HG02938 (cell line): Measurements from ENCODE around the gene ZNF132.
"Not testable (repeated sequence)": the region's sequence is repeated elsewhere in the genome, so short reads cannot be mapped to it uniquely, and the experiment has no call there.

Experiments
- ATAC-seq: cut with Tn5 transposase; IDR thresholded peaks from one replicate; pipeline ENCODE4 v1.9.1; 2021; ENCODE audit warnings: mild to moderate bottlenecking, moderate library complexity; ENCODE audit not compliant: unreplicated experiment

Gene ZNF132

DNA sequence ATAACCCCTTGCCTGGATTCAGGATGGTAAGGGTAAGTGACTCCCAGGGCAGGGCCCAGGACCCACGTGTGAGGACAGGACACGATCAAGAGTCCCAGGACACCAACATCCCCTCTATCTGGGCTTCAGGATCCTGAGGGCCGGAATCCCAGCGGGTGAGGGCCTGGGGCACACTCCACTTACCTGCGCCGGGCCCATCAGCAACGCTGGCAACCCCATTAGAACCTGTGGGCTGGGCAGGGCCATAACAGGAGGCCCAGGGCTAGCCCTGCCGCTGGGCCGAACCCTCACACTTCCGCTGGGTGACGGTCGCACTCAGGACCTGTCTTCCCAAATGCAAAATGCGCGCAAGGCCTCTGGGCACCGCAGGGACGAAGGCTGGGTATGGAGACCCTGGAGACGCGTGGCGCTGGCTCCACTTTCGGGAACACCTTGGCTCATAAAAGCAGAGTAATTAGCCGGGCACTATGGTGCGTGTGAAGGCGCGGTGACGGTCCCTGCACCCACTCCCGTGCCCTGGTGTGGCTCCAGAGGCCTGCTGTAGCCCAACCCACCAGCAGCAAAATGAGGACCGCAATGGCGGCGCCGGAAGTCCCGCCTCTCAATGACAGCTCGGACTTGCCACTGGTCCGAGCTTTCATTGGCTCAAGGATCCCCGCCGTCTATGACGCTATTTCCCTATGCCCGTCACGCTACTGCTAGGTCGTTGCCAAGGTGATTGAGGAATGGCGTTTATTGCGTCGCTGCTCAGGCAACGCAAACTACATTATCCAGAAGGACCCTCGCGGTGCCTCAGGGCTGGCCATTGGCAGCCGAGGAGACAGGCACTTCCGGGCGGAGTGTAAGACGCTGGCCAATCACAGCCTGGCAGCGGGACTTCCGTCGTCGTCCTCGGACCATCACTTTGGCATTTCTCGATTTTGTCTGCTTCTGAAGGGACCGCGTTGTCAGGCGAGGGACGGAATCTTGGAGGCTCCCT is at the start of gene ZNF132:
Gene ZNF132 (minus strand): TSS at position 578 of the 979 bp plus-strand sequence. CDS start 332 bp downstream, at position 246.
- peak; percentile 97 for ATAC-seq

DNA sequence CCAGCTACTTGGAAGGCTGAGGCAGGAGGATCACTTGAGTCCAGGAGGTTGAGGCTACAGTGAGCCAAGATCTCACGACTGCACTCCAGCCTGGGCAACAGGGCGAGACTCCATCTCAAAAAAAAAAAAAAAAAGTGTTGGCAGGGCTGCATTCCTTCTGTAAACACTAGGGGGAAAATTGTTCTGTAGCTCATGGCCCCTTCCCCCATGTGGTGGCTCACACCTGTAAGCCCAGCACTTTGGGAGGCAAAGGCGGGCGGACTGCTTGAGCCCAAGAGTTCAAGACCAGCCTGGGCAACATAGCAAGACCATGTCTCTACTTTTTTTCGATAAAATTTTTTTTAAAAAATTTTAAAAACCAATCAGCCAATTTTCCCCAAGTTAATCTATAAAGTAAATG is 44.4 kb upstream of the ZNF132 start:
- ATAC-seq: not testable (repeated sequence)

DNA sequence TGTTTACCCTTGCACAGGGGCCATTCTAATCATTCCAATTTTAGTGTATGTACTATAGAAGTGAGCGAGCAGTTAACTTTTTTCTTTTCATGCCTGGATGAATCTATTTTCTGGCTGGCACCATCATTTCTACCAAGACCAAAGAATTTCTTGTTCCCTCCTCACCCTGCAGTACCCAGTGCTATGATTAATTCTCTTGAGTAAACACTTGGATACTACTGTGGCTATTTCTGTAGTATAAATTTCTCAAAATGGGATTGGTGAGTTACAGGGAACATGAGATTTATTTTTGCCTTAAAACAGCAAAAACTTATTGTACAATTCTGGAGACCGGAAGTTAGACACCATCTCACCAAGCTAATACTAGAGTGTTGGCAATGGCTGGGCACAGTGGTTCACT is 43.8 kb upstream of the ZNF132 start:
- no peak for ATAC-seq

DNA sequence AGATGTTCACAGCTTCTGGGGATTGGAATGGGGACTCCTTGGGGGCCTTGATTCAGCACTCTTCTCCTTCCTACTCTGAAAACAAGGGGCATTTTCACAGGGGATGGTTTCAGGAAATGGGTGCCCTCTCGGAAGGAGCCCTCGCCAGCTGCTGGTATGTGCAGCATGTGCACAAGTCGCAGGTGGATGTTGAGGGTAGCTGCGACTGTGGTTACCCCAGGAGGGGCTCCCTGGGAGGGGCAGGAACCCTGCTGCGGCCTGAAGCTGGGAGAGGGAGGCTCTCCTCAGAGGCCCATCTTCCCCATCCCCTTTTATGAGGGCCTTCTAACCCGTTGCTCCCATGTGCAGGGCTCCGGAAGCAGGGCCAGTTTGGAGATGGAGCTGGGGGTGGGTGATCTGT is 42.4 kb upstream of the ZNF132 start:
- ATAC-seq: no peak

DNA sequence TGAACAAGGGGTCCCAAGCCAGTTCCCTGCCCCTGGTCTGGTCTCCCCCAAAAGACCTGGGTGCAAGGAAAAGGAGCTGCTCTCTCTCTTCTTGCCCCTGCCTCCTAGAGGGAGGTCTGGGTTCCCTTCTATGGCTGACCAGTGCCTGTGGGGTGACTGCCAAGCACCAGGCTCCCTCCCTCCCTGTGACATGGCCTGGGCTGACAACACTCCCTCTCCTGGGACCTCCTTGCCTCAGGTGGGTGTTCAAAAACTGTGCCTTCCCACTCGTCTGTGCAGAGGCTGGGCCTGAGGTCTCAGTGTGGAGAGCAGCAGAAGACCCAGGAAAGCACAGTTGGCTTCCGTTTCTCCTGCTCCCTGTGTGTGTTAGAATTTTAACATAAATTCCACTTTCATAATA is 40.9 kb upstream of the ZNF132 start:
- no peak for ATAC-seq

DNA sequence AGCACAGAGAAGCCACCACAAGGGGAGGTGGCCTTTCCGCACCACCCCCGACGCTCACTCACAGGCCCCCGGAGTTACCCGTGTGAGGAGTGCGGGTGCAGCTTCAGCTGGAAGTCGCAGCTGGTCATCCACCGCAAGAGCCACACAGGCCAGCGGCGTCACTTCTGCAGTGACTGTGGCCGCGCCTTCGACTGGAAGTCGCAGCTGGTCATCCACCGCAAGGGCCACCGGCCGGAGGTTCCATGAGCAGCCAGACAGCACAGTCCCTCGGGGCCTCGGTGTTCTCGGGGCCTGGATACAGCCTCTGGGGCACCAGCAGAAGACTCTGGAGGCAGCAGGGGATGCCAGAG is 40.5 kb upstream of the ZNF132 start:
- no peak for ATAC-seq

DNA sequence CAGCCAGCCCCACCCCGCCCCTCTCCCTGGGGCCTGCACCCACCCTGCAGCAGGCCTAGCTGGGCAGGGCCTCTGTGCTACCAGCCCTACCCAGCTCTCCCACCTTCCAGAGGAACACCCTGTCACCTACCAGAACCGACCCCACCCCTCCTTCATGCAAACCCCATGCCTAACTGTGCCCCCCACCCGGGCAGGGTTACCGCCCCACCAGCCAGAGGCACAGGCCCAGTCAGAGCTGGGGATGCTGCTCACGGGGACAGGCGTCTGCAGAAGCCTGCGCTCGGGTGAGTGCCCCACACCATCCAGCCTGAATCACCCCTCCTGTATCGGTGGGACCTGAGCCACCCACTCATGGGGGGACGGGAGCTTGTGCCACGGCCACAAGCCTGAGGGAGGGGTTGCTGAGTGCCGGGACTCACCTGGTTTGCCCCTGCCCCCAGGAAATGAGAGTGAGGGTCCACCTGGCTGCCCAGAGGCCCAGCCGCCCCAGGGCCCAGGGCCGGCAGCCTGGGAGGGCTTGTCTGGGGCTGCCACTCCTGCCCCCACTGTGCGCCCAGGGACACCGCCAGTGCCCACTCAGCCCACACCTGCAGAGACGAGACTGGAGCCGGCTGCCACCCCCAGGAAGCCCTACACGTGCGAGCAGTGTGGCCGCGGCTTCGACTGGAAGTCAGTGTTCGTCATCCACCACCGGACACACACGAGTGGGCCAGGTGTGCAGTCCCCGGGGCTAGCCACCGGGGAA is 40.0 kb upstream of the ZNF132 start:
- no peak for ATAC-seq

DNA sequence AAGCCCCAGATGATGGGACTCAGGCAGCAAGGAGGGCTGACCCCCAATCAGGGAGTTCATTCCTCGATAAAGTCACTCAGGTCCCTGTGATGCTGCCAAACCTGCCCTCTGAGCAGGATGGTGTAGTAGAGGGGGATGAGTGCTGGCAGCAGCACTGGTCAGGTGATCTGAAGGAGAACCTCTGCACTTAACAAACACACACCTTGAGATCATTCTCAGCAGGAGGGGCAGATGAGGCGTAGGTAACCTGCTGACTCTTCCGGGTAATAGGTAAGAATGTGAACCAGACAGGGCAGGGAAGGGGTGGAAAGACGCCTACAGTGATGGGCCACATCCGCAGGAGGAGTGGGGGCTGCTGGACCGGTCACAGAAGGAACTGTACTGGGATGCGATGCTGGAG is 39.4 kb upstream of the ZNF132 start:
- no peak for ATAC-seq

DNA sequence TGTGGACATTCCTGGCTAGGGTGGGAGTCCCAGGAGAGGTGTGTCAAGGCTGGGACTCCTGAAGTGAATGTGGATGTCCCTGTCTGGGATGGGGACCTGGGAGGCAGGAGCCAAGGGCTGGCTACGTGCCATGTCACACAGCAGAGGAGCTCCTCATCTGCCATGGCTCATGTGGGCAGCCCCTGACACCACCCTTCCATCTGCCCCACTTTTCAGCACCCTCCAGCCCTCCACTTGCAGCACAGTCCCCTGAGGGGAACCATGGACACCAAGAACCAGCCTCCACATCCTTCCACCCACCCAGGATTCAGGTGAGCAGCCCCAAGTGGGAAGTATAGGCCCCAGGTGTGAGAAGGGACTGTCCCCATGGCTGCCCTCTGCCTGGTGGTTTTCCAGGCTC is 37.9 kb upstream of the ZNF132 start:
- no peak for ATAC-seq

DNA sequence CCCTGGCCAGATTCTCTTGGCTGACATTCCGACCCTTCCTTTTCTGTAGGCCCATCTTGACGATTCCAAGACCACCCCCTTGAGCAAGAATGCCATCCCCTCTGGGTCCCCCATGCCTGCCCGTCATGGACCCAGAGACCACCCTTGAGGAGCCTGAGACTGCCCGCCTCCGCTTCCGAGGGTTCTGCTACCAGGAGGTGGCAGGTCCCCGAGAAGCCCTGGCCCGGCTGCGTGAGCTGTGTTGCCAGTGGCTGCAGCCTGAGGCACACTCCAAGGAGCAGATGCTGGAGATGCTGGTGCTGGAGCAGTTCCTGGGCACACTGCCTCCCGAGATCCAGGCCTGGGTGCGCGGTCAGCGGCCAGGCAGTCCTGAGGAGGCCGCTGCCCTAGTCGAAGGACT is 37.2 kb upstream of the ZNF132 start:
- ATAC-seq: no peak

DNA sequence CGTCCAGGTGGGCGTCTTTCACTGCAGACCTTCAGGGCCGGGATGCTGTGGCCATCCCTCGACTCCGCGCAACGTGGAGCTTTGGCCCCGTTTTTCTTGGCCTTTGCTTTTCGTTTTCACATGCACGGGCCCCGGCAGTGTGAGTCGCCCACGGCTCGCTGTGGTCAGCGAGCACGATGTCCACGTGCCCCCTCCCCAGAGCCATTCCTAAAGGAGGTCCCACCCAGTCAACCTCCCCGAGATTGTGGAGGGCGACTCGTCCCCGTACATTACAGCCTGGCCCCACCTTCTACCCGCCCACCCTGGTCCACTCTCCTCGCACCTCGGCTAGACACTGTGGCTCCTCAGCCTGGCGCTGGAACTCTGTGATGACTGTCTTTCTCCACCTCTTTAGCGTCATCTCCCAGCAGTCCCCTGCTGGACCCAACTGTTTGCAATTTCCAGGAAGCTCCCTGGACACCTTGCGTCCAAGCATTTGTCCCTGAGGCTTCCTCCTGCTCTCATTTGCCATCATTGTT is 36.6 kb upstream of the ZNF132 start:
- ATAC-seq: no peak

DNA sequence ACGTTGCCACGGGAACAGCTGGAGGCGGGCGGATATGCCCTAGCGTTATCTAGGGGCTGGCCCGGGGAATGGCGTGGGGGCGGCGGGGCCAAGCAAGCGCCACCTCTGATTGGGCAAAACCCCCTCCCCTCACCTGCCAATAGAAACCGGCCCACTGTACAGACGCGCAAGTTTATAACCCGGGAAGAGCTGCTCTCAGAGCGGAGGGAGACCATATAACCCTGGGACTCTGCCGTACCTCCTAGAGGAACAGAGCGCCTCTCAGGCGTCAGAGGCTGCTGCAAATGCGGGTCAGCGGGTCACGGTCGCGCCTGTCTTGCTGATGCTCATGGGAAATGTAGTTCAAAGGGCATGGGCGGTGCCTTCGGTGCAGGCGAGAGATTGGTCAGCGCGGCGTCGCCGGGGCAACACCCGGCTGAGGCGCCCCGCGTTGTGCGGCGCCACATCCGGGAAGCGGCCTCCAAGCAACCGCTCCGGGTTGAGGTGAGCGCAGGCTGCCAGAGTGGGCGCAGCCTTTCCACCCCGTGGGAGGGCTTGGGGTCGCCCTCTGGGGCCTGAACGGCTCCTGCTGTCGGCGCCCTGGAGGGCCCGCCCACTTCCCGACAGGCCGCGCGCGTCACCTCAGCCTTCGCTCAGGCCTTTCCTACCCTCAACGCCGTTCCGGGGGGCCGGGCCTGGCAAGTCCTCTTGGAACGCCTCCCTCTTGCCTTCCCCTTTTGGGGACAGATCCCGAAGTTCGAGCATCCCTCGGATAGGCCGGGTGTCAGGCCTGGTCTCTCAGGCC is 36.0 kb upstream of the ZNF132 start, which contains the start of gene ZNF446:
Gene ZNF446 (plus strand): TSS at position 639 of the 784 bp plus-strand sequence. CDS start 867 bp downstream, outside the sequence.
- peak; percentile 83 for ATAC-seq

DNA sequence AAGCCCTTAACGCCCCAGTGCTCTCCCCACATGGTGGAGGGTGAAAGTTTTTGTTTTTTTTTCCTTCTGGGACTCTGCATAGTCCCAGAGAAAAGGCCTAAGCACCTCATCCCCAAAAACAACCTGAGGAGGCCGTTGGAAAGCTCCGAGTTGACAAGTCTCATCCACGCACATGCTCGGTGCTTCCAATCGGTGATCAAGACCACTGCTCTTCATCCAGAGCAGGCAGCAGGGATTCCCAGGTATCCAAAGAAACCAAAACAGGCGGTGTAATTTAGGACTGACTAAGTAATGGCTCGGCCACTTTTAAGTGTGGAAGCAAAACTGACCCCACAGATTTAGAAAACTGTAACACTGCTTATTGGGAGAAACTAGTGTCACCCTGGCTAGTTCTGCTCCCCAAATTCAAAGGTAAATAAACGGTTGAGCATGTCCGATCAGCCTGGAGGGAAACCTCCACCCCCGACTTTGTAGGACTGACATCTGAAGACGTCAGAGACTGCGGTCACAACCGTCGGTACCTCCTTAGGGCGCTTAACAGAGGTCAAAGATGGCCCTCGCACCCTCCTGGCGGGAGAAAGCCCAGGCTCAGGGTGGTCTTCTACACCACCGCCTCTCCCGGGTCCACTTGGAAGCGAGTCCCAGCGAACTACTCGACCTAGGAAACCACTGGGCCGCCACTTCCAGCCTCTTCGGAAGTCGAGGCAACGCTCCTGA is 35.2 kb upstream of the ZNF132 start:
- ATAC-seq: peak; percentile 4

DNA sequence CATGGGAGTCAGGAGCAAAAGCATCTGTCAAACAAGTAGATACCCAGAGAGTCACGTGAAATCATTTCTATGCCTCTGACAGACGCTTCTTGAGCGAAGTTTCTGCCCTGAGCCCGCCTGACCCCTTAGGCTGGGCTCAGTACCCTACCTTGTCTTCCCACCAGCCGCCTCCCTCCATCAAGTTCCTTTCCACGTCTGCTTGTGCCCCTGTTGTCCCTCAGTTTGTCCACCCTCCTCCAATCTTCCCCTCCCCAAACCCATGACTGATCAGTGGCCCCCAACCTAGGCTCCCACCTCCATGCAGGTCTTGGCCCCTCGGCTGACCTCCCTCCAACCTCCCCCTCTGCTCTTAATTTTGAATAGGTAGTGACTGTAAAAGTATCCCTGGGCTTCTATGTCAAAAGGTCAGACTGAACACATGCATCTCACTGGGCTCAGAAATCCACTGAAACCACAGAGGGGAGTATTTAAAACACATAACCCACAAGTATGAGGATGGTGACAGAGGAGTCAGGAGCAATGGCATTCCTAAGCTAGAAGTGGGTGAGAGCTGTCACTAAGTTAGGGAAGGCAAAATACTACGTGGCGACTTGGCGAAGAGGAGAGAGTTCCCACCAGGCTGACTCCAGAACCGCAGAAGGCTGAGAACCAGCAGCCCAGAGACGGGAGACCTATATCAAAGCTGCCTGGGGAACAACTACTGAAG is 34.5 kb upstream of the ZNF132 start:
- no peak for ATAC-seq

DNA sequence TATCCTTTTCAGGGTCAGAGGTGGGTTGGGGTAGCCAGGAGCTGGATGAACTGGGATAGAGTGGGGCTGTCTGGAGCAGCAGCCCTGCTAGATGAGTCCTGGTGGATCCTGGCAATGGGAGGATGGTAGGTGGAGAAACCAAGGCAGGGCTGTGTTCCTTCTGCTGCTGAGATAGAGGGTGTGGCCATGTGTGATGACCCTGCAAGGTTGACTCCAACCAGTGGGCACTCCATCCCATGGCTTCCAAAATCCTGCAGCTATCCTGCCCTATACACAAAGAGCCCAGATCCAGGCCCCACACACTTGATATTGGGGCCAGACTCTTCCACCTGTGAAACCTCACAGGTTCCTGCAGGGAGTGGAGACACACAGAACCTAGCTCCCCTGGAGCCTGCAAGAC is 33.8 kb upstream of the ZNF132 start:
- ATAC-seq: no peak

DNA sequence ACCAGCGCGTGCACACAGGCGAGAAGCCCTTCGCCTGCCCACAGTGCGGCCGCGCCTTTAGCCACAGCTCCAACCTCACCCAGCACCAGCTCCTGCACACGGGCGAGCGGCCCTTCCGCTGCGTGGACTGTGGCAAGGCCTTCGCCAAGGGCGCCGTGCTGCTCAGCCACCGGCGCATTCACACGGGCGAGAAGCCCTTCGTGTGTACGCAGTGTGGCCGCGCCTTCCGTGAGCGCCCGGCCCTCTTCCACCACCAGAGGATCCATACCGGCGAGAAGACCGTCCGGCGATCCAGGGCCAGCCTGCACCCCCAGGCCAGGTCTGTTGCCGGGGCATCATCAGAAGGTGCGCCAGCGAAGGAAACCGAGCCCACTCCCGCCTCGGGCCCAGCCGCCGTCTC is 31.8 kb upstream of the ZNF132 start:
- ATAC-seq: no peak

DNA sequence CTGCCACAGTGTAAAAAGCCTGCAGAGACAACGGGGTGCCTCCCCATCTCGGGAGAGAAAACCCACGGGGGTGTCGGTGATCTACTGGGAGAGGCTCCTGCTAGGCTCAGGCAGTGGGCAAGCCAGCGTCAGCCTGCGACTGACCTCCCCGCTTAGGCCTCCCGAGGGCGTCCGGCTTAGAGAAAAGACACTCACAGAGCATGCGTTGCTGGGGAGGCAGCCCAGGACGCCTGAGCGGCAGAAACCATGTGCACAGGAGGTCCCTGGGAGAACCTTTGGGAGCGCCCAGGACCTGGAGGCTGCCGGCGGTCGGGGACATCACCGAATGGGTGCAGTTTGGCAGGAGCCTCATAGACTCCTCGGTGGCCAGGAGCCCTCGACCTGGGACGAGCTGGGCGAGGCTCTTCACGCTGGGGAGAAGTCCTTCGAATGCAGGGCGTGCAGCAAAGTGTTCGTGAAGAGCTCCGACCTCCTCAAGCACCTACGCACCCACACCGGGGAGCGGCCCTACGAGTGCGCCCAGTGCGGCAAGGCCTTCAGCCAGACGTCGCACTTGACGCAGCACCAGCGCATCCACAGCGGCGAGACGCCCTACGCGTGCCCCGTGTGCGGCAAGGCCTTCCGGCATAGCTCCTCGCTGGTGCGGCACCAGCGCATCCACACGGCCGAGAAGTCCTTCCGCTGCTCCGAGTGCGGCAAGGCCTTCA is 31.0 kb upstream of the ZNF132 start:
- not testable (repeated sequence) for ATAC-seq

DNA sequence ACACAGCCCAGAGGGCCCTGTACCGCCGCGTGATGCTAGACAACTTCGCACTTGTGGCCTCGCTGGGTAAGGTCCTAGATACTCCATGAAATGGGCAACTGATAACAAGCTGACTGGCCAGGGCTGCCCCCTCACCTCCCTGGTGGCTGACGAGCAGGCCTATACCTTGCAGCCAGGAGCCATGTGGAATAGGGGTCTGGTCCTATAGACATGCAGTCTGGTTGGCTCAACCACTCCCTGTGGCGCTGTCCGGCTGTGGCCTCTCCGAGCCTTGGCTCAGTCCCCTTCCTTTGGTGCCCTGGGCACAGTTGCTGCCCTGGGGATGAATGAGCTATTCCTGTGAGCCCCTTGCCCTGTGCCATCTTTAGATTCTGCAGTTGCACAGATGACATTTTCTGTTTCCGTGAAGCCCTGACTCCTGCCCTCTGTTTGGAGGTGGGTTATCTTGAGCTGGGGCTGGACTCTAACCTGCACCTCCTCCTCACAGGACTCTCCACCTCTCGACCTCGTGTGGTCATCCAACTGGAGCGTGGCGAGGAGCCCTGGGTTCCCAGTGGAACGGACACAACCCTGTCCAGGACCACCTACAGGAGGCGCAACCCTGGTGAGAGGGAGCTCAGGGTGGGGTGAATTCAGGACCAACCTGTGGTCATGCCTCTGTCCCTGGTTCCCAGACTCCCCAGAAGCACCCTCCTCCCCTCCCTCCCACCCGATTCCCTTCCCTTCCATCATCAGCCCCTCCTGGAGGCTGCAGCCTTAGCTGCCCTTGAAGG is 29.5 kb upstream of the ZNF132 start:
- no peak for ATAC-seq
